Measurements from ENCODE around the gene DSC3.

DSC3 gene

GRCh38 chr18:30945761-30946160 lies 96.8 kb downstream of the DSC3 start:
- ChIA-PET CTCF (no interaction called here), POLR2A (no interaction called here)
- no peak for TF ChIP-seq ZNF558 (tag by site-specific recombination; IDR thresholded peaks at IDR 0.05)
- no peak for TF ChIP-seq ZNF266 (tag by site-specific recombination; IDR thresholded peaks at IDR 0.05; ENCODE audit: low read depth)
- no peak for TF ChIP-seq KLF8 (tag by site-specific recombination; IDR thresholded peaks at IDR 0.05)
- no peak overlapping the region for H3K4me3 ChIP-seq (ENCODE audit: low read depth, low read length)
- H3K36me3 ChIP-seq (ENCODE audit: control insufficient read depth in 2 of 2, insufficient read depth in 1 of 2, low read length in 2 of 2): no peaks in the 10 kb centered on the region
- H3K4me1 ChIP-seq (ENCODE audit: control insufficient read depth, insufficient read depth, low read length): no peaks in the 10 kb centered on the region
- H3K27ac ChIP-seq (ENCODE audit: extremely low read depth, low read depth, low read length): no peak overlapping the region
- H3K9me3 ChIP-seq (ENCODE audit: control insufficient read depth, insufficient read depth, low read depth, low read length): no peaks in the 10 kb centered on the region

- Histone ChIP-seq H3K4me1 (ENCODE audit: control insufficient read depth, insufficient read depth, low read length) (no peaks in the 10 kb centered on the region), H3K36me3 (ENCODE audit: control insufficient read depth in 2 of 2, insufficient read depth in 1 of 2, low read length in 2 of 2) (no peaks in the 10 kb centered on the region), H3K4me3 (ENCODE audit: low read depth, low read length) (no peak overlapping the region), H3K9me3 (ENCODE audit: control insufficient read depth, insufficient read depth, low read depth, low read length) (no peaks in the 10 kb centered on the region), H3K27ac (ENCODE audit: extremely low read depth, low read depth, low read length) (no peak overlapping the region)
- POLR2A ChIA-PET: no interaction called here
- no peak for TF ChIP-seq ZNF202 (tag by site-specific recombination; IDR thresholded peaks at IDR 0.05; ENCODE audit: borderline replicate concordance)
- no peak for TF ChIP-seq ZFP41 (tag by site-specific recombination; IDR thresholded peaks at IDR 0.05; ENCODE audit: borderline replicate concordance)
- TF ChIP-seq ZNF248 (tag by site-specific recombination; IDR thresholded peaks at IDR 0.05): no peak
- no peak for TF ChIP-seq PBX3 (CRISPR knock-in tag; IDR thresholded peaks at IDR 0.05)
- TF ChIP-seq ZNF341 (tag by site-specific recombination; IDR thresholded peaks at IDR 0.05; ENCODE audit: low read depth): no peak
- TF ChIP-seq PRDM2 (tag by site-specific recombination; IDR thresholded peaks at IDR 0.05; ENCODE audit: borderline replicate concordance): no peak
- TF ChIP-seq SALL2 (tag by site-specific recombination; IDR thresholded peaks at IDR 0.05; ENCODE audit: borderline replicate concordance): no peak
- no peak for TF ChIP-seq ZFP3 (tag by site-specific recombination; IDR thresholded peaks at IDR 0.05; ENCODE audit: low read depth)
- TF ChIP-seq ZNF211 (tag by site-specific recombination; IDR thresholded peaks at IDR 0.05; ENCODE audit: low read depth): no peak
- TF ChIP-seq ZNF449 (tag by site-specific recombination; IDR thresholded peaks at IDR 0.05): no peak
- TF ChIP-seq ZNF362 (tag by site-specific recombination; IDR thresholded peaks at IDR 0.05): no peak
- TF ChIP-seq ZNF169 (tag by site-specific recombination; IDR thresholded peaks at IDR 0.05): no peak
- TF ChIP-seq ZNF768 (tag by site-specific recombination; IDR thresholded peaks at IDR 0.05): no peak
- no peak for TF ChIP-seq ZNF155 (tag by site-specific recombination; IDR thresholded peaks at IDR 0.05)
- TF ChIP-seq ZNF148 (tag by site-specific recombination; IDR thresholded peaks at IDR 0.05; ENCODE audit: borderline replicate concordance): no peak
- no peak for TF ChIP-seq PATZ1 (tag by site-specific recombination; IDR thresholded peaks at IDR 0.05)
- TF ChIP-seq HOXD13 (CRISPR knock-in tag; IDR thresholded peaks at IDR 0.05; ENCODE audit: borderline replicate concordance): no peak
- CTCF ChIA-PET: no interaction called here
Measured at GRCh38 chr18:30944773-30945417, 97.6 kb downstream of the DSC3 start.
